Ammon's horn (tissue), 1 donor: Measurements from ENCODE around the gene LAMA2.

ENCODE experiments used
- DNase-seq: peaks from one replicate; pipeline ENCODE4 v3.0.0-alpha.2; 2016; ENCODE audit warnings: low spot score

Gene LAMA2, protein sequence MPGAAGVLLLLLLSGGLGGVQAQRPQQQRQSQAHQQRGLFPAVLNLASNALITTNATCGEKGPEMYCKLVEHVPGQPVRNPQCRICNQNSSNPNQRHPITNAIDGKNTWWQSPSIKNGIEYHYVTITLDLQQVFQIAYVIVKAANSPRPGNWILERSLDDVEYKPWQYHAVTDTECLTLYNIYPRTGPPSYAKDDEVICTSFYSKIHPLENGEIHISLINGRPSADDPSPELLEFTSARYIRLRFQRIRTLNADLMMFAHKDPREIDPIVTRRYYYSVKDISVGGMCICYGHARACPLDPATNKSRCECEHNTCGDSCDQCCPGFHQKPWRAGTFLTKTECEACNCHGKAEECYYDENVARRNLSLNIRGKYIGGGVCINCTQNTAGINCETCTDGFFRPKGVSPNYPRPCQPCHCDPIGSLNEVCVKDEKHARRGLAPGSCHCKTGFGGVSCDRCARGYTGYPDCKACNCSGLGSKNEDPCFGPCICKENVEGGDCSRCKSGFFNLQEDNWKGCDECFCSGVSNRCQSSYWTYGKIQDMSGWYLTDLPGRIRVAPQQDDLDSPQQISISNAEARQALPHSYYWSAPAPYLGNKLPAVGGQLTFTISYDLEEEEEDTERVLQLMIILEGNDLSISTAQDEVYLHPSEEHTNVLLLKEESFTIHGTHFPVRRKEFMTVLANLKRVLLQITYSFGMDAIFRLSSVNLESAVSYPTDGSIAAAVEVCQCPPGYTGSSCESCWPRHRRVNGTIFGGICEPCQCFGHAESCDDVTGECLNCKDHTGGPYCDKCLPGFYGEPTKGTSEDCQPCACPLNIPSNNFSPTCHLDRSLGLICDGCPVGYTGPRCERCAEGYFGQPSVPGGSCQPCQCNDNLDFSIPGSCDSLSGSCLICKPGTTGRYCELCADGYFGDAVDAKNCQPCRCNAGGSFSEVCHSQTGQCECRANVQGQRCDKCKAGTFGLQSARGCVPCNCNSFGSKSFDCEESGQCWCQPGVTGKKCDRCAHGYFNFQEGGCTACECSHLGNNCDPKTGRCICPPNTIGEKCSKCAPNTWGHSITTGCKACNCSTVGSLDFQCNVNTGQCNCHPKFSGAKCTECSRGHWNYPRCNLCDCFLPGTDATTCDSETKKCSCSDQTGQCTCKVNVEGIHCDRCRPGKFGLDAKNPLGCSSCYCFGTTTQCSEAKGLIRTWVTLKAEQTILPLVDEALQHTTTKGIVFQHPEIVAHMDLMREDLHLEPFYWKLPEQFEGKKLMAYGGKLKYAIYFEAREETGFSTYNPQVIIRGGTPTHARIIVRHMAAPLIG (N-terminal part only)

GRCh38 chr6:128882991-128883611, at the start of gene LAMA2:
TSS of gene LAMA2 (plus strand) at chr6:128883138. CDS start at chr6:128883246, 108 bp downstream.
- DNase-seq: peak; percentile 84

GRCh38 chr6:128836761-128837160, 46.2 kb upstream of the LAMA2 start:
- no peak for DNase-seq

DNA sequence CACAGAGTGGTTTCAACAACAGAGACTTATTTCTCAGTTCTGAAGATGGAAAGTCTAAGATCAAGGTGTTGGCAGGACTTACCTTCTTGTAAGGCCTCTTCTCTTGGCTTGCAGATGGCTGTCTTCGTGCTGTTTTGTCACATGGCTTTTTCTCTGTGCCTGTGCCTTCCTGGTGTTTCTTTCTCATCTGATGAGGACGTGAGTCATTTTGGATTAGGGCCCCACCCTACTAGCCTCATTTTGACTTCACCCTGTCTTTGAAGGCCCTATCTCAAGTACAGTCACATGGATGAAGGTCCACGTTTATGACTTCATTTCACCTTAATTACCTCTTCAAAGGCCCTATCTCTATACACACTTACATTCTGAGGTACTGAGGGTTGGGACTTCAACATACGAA, 41.4 kb upstream of the LAMA2 start:
- no peak for DNase-seq

DNA sequence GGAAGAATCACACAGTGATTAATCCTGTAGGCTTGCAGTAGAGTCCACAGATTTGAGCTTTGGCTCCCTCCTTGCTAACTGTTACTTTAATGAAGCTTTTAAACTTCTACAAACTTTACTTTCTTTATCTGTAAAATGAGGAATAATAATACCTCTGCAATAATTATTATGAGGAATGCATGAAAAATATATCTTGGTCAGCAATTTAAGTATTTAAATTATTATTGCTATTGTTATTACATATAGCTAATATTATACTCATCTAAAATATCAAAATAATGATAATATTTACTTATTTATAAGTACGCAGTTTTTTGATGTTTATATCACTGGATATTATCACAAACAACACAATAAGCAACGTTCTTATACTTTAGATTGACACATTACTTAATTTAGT, 38.3 kb upstream of the LAMA2 start:
- DNase-seq: no peak

- no peak for DNase-seq
Measured at GRCh38 chr6:128847431-128848210, 35.3 kb upstream of the LAMA2 start.

DNA sequence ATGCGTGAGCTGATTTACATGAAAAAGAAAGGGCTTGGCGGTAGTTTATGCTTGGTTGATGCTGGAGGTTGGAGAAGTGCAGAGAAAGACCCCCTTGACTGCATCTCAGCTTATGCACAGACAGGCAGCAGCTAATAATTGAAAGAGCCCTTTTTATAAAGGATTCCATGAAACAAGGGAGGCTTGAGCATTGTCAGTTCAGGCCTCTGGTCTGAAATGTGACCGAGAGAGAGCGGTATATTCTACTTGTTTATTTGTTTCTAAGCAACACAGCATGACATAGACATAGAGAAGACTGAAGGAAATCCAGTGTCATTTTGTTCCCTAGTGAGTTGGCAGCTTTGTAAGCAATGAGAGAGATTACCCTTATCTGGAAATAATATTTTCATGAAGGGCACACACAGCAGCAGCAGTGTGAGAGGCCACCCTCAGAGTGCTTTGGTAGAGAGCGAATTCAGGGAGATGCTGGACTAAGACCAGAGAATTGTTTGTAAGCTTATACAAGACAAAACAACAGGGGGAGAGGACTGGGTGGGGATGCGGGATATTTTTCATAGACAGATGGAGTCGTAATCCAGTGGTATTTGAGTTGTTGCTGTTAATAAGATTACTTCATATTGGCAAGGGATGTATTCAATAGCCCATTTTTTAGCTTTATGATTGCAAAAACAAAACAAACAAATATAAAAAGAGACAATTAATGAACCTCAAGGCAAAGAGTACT, 34.6 kb upstream of the LAMA2 start:
- no peak for DNase-seq

GRCh38 chr6:128855581-128856085, 27.3 kb upstream of the LAMA2 start:
- no peak for DNase-seq

DNA sequence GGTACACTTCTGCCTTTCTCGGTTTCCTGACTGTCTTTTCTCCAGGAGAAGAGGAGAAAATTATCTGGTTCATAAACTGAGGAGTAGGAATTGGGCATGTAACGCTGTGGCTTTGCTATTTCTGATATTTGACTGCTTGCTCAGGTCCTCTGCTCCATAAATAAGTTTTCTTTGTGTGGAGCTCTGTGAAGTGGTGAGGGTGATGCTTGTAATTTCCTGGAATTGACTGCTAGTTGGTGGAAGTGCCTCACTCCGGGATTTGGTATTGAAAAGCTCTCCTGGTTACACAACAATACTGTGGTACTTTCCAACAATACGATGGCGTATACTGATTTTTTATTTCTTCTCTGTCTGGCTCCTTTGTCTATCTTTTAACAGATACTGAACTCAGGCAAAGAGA, 25.1 kb upstream of the LAMA2 start:
- no peak for DNase-seq

DNA sequence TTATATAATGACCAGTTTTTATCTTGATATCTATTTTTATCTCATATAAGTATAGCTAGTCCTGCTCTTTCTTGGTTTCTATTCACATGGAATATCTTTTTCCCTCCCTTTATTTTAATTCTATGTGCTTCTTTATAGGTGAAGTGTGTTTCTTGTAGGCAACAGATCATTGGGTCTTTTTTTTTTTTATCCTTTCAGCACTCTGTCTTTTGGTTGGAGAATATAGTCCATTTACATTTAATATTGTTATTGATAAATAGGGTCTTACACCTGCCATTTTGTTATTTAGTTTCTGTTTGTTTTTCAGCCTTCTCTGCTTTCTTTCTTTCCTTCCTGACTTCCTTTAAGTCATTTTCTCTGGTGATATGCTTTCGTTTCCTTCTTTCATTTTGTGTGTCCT, 22.2 kb upstream of the LAMA2 start:
- DNase-seq: no peak

GRCh38 chr6:128863983-128864382, 19.0 kb upstream of the LAMA2 start:
- no peak for DNase-seq

DNA sequence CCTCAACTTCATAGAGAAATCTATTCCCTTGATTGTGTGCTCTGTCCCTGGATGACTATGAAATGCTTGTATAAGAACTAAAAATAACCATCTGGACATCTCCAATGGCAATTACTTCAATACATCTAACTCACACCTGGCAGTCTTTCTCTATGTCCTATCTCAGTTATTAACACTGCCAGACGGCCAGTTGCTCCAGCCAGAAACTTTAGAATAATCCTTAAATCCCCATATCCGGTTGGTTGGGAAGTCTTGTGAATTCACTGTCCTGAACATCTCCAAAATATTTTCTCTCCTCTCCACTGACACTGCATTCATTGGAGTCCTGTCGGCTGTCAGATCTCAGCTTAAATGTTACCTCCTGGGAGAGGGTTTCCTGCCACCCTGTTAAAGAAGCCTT, 12.2 kb upstream of the LAMA2 start:
- DNase-seq: no peak

DNA sequence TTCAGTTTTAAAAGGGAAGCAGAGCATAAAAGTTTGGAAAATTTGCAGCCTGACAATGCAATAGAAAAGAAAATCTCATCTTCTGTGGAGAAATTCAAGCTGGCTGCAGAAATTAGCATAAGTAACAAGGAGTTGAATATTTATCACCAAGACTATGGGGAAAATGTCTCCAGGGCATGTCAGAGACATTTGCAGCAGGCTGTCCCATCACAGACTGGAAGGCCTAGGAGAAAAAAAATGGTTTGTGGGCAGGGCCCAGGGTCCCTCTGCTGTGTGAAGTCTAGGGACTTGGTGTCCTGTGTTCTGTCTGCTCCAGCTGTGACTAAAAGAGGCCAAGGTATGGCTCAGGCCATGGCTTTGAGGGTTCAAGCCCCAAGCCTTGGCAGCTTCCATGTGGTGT, 8.1 kb upstream of the LAMA2 start:
- DNase-seq: no peak

GRCh38 chr6:128882560-128882959, 378 bp upstream of the LAMA2 start:
- DNase-seq: no peak

DNA sequence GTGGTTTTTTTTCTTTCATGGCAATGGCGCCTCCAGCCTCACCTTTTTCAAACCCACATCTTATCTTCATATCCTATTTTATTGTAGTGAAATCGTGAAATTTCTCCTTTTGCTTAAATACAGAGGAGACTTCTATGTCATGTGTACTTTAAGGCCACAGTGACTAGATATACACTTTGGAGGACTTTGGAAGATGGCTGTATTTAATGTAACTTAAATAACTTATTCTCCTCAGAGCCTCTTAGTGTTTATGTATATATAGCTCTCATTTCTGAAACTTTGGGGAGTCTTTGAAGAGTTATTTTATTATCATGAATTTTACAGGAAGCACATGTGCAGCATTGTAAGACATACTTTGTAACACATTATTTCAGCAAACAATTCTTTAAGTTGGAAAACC, 968 bp downstream of the LAMA2 start:
- no peak for DNase-seq

DNA sequence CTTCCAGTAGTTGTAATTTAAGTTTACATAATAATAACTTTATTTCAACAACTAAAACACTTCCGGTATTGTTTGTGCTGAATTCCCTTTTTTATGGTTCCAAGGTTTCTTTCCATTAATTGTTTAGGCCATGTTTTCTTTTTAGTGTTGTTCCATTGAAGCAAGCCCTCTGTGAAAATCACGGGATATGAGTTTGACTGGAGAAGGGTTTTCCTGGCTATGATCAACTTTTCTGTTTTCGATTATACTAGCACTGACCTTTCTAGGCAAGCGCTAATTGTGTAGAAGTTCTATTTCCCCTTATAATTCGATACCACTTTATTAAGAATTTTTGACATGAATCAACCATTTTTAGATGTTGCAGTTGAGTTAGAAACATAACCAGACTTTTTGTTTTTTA, 2.4 kb downstream of the LAMA2 start:
- no peak for DNase-seq

- DNase-seq: no peak
Measured at GRCh38 chr6:128886706-128887105, 3.8 kb downstream of the LAMA2 start.

GRCh38 chr6:128888444-128889175, 5.7 kb downstream of the LAMA2 start:
- no peak for DNase-seq

DNA sequence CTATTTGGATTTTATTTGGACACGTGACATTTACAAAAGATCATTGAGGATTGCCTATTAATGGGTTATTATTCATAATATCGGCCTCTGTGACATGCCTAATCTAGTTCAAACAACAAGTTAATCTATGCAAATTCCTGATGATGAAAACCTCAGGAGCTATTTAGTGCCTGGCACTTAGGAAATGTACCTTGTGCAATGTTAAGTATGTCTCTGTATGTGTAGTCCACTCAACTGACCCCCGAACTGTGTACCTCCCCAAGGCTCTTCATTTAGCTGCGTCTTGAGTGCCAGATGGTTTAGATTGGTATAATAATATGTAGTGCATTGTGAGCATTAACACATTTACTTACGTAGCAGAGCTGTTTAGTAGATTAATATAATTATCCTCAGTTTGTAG, 6.9 kb downstream of the LAMA2 start:
- no peak for DNase-seq

DNA sequence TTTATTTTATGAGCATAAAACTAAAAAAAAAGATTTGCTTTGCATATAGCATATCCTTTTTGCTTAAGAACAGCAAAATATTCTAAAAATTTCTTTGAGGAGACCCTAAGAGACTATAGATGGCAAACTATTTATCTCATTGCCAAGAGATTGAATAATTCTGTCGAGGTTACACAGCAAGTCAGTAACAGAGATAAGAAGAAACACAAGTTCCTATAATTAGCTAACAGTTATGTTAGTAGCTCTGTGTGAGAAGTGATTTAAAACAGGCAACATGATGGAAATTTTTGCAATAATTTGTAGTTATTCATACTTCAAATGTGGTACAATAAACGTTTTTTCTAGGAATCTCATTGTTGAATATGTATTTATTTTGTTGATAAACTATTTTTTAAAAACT, 9.1 kb downstream of the LAMA2 start:
- no peak for DNase-seq
